Suprapubic skin (tissue), 4 donors: ENCODE results near the gene AGAP9.
"Not testable (repeated sequence)": the region's sequence is repeated elsewhere in the genome, so short reads cannot be mapped to it uniquely, and the experiment has no call there.

Experiments
- EP300 ChIP-seq: sonication (generic); formaldehyde crosslinking; IDR thresholded peaks from one replicate; pipeline ENCODE4 v1.6.1; 2017; ENCODE audit warnings: antibody characterized with exemption
- POLR2AphosphoS5 ChIP-seq, 3 donors: sonication (generic); formaldehyde crosslinking; IDR thresholded peaks; one replicate each; pipeline ENCODE4 v1.6.1; 2017; ENCODE audit warnings: antibody characterized with exemption in 3 of 3
- TF ChIP-seq, protein P1 (sequence below), 2 donors: fragments of 200-600 bp in 1 of 2; fragments of 450-650 bp in 1 of 2; sonication (generic) in 1 of 2; IDR thresholded peaks; one replicate each; pipeline ENCODE4 v1.5.1; 2016 to 2019; ENCODE audit warnings: antibody characterized with exemption in 2 of 2, mild to moderate bottlenecking in 1 of 2, moderate library complexity in 1 of 2

DNA sequence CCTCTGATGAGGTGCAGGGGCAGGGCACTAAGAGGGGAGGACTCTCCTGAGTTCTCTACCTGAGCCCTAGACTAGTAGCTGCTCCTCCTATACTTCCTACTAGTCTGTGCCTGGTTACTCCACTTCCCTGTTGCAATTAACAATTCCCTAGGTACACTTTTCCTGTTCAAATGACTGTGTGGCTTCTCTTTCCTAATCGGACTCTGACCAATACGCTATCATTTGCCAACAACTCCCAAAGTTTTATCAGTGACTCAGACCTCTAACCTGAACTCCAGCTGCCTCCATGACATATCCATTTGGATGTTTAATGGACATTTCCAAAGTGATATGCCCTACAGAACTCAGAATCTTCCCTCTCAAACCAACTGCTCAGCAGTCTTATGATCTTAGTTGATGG lies 31.9 kb upstream of the AGAP9 start:
- TF ChIP-seq, protein P1, sequence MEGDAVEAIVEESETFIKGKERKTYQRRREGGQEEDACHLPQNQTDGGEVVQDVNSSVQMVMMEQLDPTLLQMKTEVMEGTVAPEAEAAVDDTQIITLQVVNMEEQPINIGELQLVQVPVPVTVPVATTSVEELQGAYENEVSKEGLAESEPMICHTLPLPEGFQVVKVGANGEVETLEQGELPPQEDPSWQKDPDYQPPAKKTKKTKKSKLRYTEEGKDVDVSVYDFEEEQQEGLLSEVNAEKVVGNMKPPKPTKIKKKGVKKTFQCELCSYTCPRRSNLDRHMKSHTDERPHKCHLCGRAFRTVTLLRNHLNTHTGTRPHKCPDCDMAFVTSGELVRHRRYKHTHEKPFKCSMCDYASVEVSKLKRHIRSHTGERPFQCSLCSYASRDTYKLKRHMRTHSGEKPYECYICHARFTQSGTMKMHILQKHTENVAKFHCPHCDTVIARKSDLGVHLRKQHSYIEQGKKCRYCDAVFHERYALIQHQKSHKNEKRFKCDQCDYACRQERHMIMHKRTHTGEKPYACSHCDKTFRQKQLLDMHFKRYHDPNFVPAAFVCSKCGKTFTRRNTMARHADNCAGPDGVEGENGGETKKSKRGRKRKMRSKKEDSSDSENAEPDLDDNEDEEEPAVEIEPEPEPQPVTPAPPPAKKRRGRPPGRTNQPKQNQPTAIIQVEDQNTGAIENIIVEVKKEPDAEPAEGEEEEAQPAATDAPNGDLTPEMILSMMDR (IDR thresholded peaks at IDR 0.05) = not testable (repeated sequence)
- TF ChIP-seq EP300; POLR2AphosphoS5 (IDR thresholded peaks at IDR 0.05): not testable (repeated sequence)
